SU-DHL-6 (cell line): ENCODE results near the gene ESPN.

ENCODE experiments used
- H2AFZ ChIP-seq: fragments of 200-600 bp; sonication (generic); 2 replicates; pipeline ENCODE4 v1.6.1; 2014; ENCODE audit warnings: low read depth, mild to moderate bottlenecking, moderate library complexity, mixed read lengths, antibody characterized with exemption, low read length; ENCODE audit not compliant: severe bottlenecking
- H3F3A ChIP-seq: fragments of 200-600 bp; shearing (Covaris generic); 2 replicates; pipeline ENCODE4 v1.6.0; 2016; ENCODE audit warnings: antibody characterized with exemption, mild to moderate bottlenecking; ENCODE audit not compliant: insufficient read depth
- H3K27ac ChIP-seq: fragments of 200-600 bp; sonication (generic); 2 replicates; pipeline ENCODE4 v1.5.1; 2016; ENCODE audit warnings: low read depth, mild to moderate bottlenecking, low read length, moderate library complexity, mixed read lengths
- H3K27me3 ChIP-seq: fragments of 200-600 bp; sonication (generic), shearing (Covaris generic); 2 replicates; pipeline ENCODE4 v1.6.0; 2014; ENCODE audit warnings: mild to moderate bottlenecking, low read length
- H3K36me3 ChIP-seq: fragments of 200-600 bp; sonication (generic); 2 replicates; pipeline ENCODE4 v1.6.1; 2014; ENCODE audit warnings: mild to moderate bottlenecking, low read length, mixed read lengths
- H3K4me2 ChIP-seq: fragments of 300-600, 200-600 bp; shearing (Covaris generic), sonication (generic); 2 replicates; pipeline ENCODE4 v1.6.0; 2014; ENCODE audit warnings: low read length, low read depth, mild to moderate bottlenecking; ENCODE audit not compliant: poor library complexity, severe bottlenecking
- H3K4me3 ChIP-seq: fragments of 200-600 bp; sonication (generic); 2 replicates; pipeline ENCODE4 v1.5.1; 2014; ENCODE audit warnings: antibody characterized with exemption, low read length, mild to moderate bottlenecking, mixed read lengths; ENCODE audit not compliant: insufficient read depth, poor library complexity, severe bottlenecking
- H3K79me2 ChIP-seq: fragments of 200-600 bp; sonication (generic); 2 replicates; pipeline ENCODE4 v1.6.1; 2014; ENCODE audit warnings: mild to moderate bottlenecking, low read length, moderate library complexity; ENCODE audit not compliant: insufficient read depth
- H3K9ac ChIP-seq: fragments of 200-600 bp; sonication (generic); 2 replicates; pipeline ENCODE4 v1.7.0; 2014; ENCODE audit warnings: mild to moderate bottlenecking, low read length
- H3K9me2 ChIP-seq: fragments of 200-600 bp; sonication (generic); replicated peaks from 2 replicates; pipeline ENCODE4 v1.6.1; 2014; ENCODE audit warnings: low read length; ENCODE audit not compliant: insufficient read depth
- H3K9me3 ChIP-seq: fragments of 200-600 bp; sonication (generic); 2 replicates; pipeline ENCODE4 v1.6.1; 2014; ENCODE audit warnings: low read length, mixed read lengths; ENCODE audit not compliant: insufficient read depth
- H4K20me1 ChIP-seq: fragments of 200-600 bp; sonication (generic); 2 replicates; pipeline ENCODE4 v1.6.1; 2014; ENCODE audit warnings: low read depth, mild to moderate bottlenecking, antibody characterized with exemption, low read length, moderate library complexity, mixed read lengths
- CTCF ChIP-seq: fragments of 200-600 bp; sonication (generic); IDR thresholded peaks from one replicate; pipeline ENCODE4 v1.5.1; 2017; ENCODE audit warnings: antibody characterized with exemption, mild to moderate bottlenecking, low read length, moderate library complexity; ENCODE audit not compliant: insufficient read depth, poor library complexity, severe bottlenecking
- EZH2phosphoT487 ChIP-seq: fragments of 200-600 bp; sonication (generic), shearing (Covaris generic); conservative IDR thresholded peaks from 2 replicates; pipeline ENCODE4 v1.6.1; 2018; ENCODE audit warnings: mild to moderate bottlenecking, antibody characterized with exemption, low read length, moderate library complexity, mixed read lengths

Gene ESPN

GRCh38 chr1:6459850-6460265 lies 35.3 kb downstream of the ESPN start:
- Histone ChIP-seq H3K4me3 (no peak overlapping the region), H3K4me2 (no peak overlapping the region), H3F3A (no peaks in the 10 kb centered on the region), H4K20me1 (no peaks in the 10 kb centered on the region), H3K27me3 (no peaks in the 10 kb centered on the region), H3K79me2 (no peaks in the 10 kb centered on the region), H3K36me3 (no peaks in the 10 kb centered on the region), H3K9me3 (no peaks in the 10 kb centered on the region), H3K9ac (no peak overlapping the region), H3K9me2 (no peaks in the 10 kb centered on the region), H3K27ac (no peak overlapping the region), H2AFZ (no peak overlapping the region)
- TF ChIP-seq EZH2phosphoT487 (no peak), CTCF (no peak)

GRCh38 chr1:6460301-6461050 lies 35.9 kb downstream of the ESPN start:
- no peak overlapping the region for H3K27ac ChIP-seq
- no peaks in the 10 kb centered on the region for H3K79me2 ChIP-seq
- H3K4me2 ChIP-seq = no peak overlapping the region
- H4K20me1 ChIP-seq = no peaks in the 10 kb centered on the region
- no peak overlapping the region for H3K9ac ChIP-seq
- H3K9me3 ChIP-seq = no peaks in the 10 kb centered on the region
- no peak overlapping the region for H3K4me3 ChIP-seq
- TF ChIP-seq CTCF (no peak), EZH2phosphoT487 (no peak)
- H3F3A ChIP-seq = no peaks in the 10 kb centered on the region
- H3K9me2 ChIP-seq = no peaks in the 10 kb centered on the region
- no peaks in the 10 kb centered on the region for H3K27me3 ChIP-seq
- no peak overlapping the region for H2AFZ ChIP-seq
- H3K36me3 ChIP-seq = no peaks in the 10 kb centered on the region

GRCh38 chr1:6461051-6461530 lies 36.5 kb downstream of the ESPN start:
- H3K9ac ChIP-seq = no peak overlapping the region
- TF ChIP-seq CTCF (no peak), EZH2phosphoT487 (no peak)
- H4K20me1 ChIP-seq = no peaks in the 10 kb centered on the region
- H3K27ac ChIP-seq = no peak overlapping the region
- no peak overlapping the region for H3K4me3 ChIP-seq
- H2AFZ ChIP-seq = no peak overlapping the region
- H3K9me3 ChIP-seq = no peaks in the 10 kb centered on the region
- H3F3A ChIP-seq = no peaks in the 10 kb centered on the region
- no peaks in the 10 kb centered on the region for H3K36me3 ChIP-seq
- no peak overlapping the region for H3K4me2 ChIP-seq
- no peaks in the 10 kb centered on the region for H3K79me2 ChIP-seq
- no peaks in the 10 kb centered on the region for H3K27me3 ChIP-seq
- no peaks in the 10 kb centered on the region for H3K9me2 ChIP-seq
